GM12878 (cell line): ENCODE results near the gene CLEC14A. TPM values are rescaled to one million over a fixed set of nuclear protein-coding genes. Genes with fewer than 3 reads are reported as not detected.

Experiments
- ATAC-seq: fragments of 200-7000 bp; cut with Tn5 transposase; 3 replicates; pipeline ENCODE4 v1.9.1; 2020; ENCODE audit warnings: mild to moderate bottlenecking, moderate library complexity
- BruUV-seq: library from RNA; stranded (reverse); fragments of 400-500 nt; replicated peaks from 2 replicates; lab custom pipeline; 2021; lab: Mats Ljungman, UMichigan
- CTCF ChIA-PET: fragments of 300-600 bp; sonication (Branson Sonifier 250); formaldehyde crosslinking; extraction: SDS; loops from one replicate; lab custom pipeline; 2021; ENCODE audit warnings: inconsistent platforms; lab: Yijun Ruan, JAX
- POLR2A ChIA-PET: fragments of 350-600 bp; formaldehyde crosslinking; extraction: SDS; loops from one replicate; lab custom pipeline; 2021; ENCODE audit warnings: inconsistent platforms; lab: Charles Lee
- RAD21 ChIA-PET: fragments of 300-600 bp; sonication (Branson Sonifier 250); formaldehyde crosslinking; loops from one replicate; lab custom pipeline; 2023; ENCODE audit warnings: antibody characterized with exemption; ENCODE audit not compliant: unreplicated experiment; lab: Charles Lee
- SMC1A ChIA-PET: fragments of 300-600 bp; sonication (Branson Sonifier 250); formaldehyde crosslinking; loops from one replicate; lab custom pipeline; 2023; ENCODE audit not compliant: unreplicated experiment, uncharacterized antibody; lab: Charles Lee
- DNase-seq: peaks from one replicate; pipeline ENCODE4 v3.0.0-alpha.2; 2011; ENCODE audit warnings: low read depth, low spot score
- FAIRE-seq: peaks from 3 replicates; lab custom pipeline; 2011; peaks lifted over from hg19 to GRCh38; lab: Jason Lieb, UNC
- H2AFZ ChIP-seq: 2 replicates; pipeline ENCODE4 v1.6.0; 2011; ENCODE audit warnings: low read depth, low read length, control low read depth; ENCODE audit not compliant: control insufficient read depth
- H3K27ac ChIP-seq: 2 replicates; pipeline ENCODE4 v1.5.1; 2011; ENCODE audit warnings: control low read depth; ENCODE audit not compliant: control insufficient read depth, insufficient read depth
- H3K27me3 ChIP-seq, 2 experiments: replicated peaks in 1 of 2; 2 replicates each; pipeline versions ENCODE4 v1.6.0 to v1.6.1; 2011; ENCODE audit warnings: low read length in 1 of 2; ENCODE audit not compliant: control insufficient read depth in 2 of 2, insufficient read depth in 2 of 2
- H3K36me3 ChIP-seq, 2 experiments: 2 replicates each; pipeline ENCODE4 v1.5.1; 2011; ENCODE audit warnings: low read length in 1 of 2; ENCODE audit not compliant: control insufficient read depth in 2 of 2, insufficient read depth in 2 of 2
- H3K4me1 ChIP-seq: 2 replicates; pipeline ENCODE4 v1.6.1; 2011; ENCODE audit warnings: mild to moderate bottlenecking, low read length, moderate library complexity, mixed read lengths; ENCODE audit not compliant: control insufficient read depth, insufficient read depth
- H3K4me2 ChIP-seq: 2 replicates; pipeline ENCODE4 v1.6.0; 2011; ENCODE audit warnings: control low read depth; ENCODE audit not compliant: control insufficient read depth, insufficient read depth
- H3K4me3 ChIP-seq: fragments of 200-600 bp; sonication (generic); 2 replicates; pipeline ENCODE4 v1.5.1; 2016
- H3K79me2 ChIP-seq: 2 replicates; pipeline ENCODE4 v1.6.0; 2011; ENCODE audit warnings: low read length; ENCODE audit not compliant: control insufficient read depth, insufficient read depth
- H3K9ac ChIP-seq: 2 replicates; pipeline ENCODE4 v1.8.0; 2011; ENCODE audit warnings: low read length, control low read depth, mixed read lengths; ENCODE audit not compliant: control insufficient read depth, insufficient read depth
- H3K9me3 ChIP-seq: replicated peaks from 3 replicates; pipeline ENCODE4 v1.5.1; 2011; ENCODE audit warnings: mild to moderate bottlenecking, low read length; ENCODE audit not compliant: control insufficient read depth, insufficient read depth
- H4K20me1 ChIP-seq: 2 replicates; pipeline ENCODE4 v1.6.0; 2011; ENCODE audit not compliant: control insufficient read depth, insufficient read depth
- CBFB ChIP-seq: IDR thresholded peaks from 2 replicates; pipeline ENCODE4 v1.6.1; 2016; ENCODE audit warnings: antibody characterized with exemption, low read depth
- CHD1 ChIP-seq: IDR thresholded peaks from 2 replicates; pipeline ENCODE4 v1.6.1; 2012; ENCODE audit warnings: low read depth, low read length, improper control_type of control experiment
- FOXK2 ChIP-seq: fragments of 450-650 bp; IDR thresholded peaks from 2 replicates; pipeline ENCODE4 v1.6.1; 2017; ENCODE audit warnings: mild to moderate bottlenecking, moderate library complexity
- HCFC1 ChIP-seq: fragments of 150-350 bp; IDR thresholded peaks from 2 replicates; pipeline ENCODE4 v1.6.1; 2014; ENCODE audit warnings: low read length
- HDAC6 ChIP-seq: fragments of 200-600 bp; sonication (generic); IDR thresholded peaks from one replicate; pipeline ENCODE4 v1.8.0; 2017; ENCODE audit warnings: antibody characterized with exemption; ENCODE audit not compliant: unreplicated experiment
- MEF2A ChIP-seq: IDR thresholded peaks from 2 replicates; pipeline ENCODE4 v1.6.1; 2011; ENCODE audit warnings: low read depth, mild to moderate bottlenecking, low read length, moderate library complexity; ENCODE audit not compliant: insufficient read depth
- MXI1 ChIP-seq: fragments of 150-350 bp; IDR thresholded peaks from 2 replicates; pipeline ENCODE4 v1.6.1; 2011; ENCODE audit warnings: low read depth, mild to moderate bottlenecking, inconsistent platforms, low read length, improper control_type of control experiment
- NFXL1 ChIP-seq: fragments of 450-650 bp; IDR thresholded peaks from 2 replicates; pipeline ENCODE4 v1.6.1; 2017; ENCODE audit warnings: antibody characterized with exemption, mild to moderate bottlenecking, borderline replicate concordance
- RB1 ChIP-seq: fragments of 450-650 bp; formaldehyde crosslinking; IDR thresholded peaks from 2 replicates; pipeline ENCODE4 v1.6.1; 2017; ENCODE audit warnings: mild to moderate bottlenecking, borderline replicate concordance
- SRF ChIP-seq, 2 experiments: IDR thresholded peaks; 2 replicates each; pipeline ENCODE4 v1.6.1; 2011; ENCODE audit warnings: low read depth in 2 of 2, low read length in 2 of 2, mild to moderate bottlenecking in 1 of 2, moderate library complexity in 1 of 2
- TARDBP ChIP-seq: IDR thresholded peaks from 2 replicates; pipeline ENCODE4 v1.6.1; 2016; ENCODE audit warnings: borderline replicate concordance
- YY1 ChIP-seq: IDR thresholded peaks from 2 replicates; pipeline ENCODE4 v1.6.1; 2011; ENCODE audit warnings: low read depth, mild to moderate bottlenecking, low read length
- WGBS: methylation state at CpG from one replicate; pipeline ENCODE4 v1.1.6; 2016; ENCODE audit warnings: low lambda C conversion rate; ENCODE audit not compliant: insufficient replicate concordance, insufficient coverage; ENCODE audit errors: missing lambda C conversion rate; 5-methylcytosine and 5-hydroxymethylcytosine counted together
- in situ Hi-C: fragments of 300-500 bp; cut with MboI; formaldehyde crosslinking; loops from 9 replicates; pipeline ENCODE4 v1.14.3; 2018; ENCODE audit warnings: mixed read lengths
- intact Hi-C: fragments of 100-400 bp; cut with micrococcal nuclease; formaldehyde crosslinking; loops from one replicate; pipeline ENCODE4 v1.14.2; 2022; ENCODE audit not compliant: unreplicated experiment
- polyA plus RNA-seq, 11 experiments: library from polyadenylated mRNA; depleted of rRNA in 4 of 11; unstranded in 6 of 11; stranded (reverse) in 5 of 11; fragments of >200 nt; fragmentation: Nextera tagmentation in 4 of 11; fragmentation: Illumina TruSeq in 1 of 11; extraction: Ambion mirVana in 4 of 11; extraction: Trizol in 1 of 11; gene quantifications; 1 replicate in 1 of 11; 2 replicates in 10 of 11; pipeline versions ENCODE4 v1.2.1 to v1.2.3, GENCODE V29; 2011 to 2016; ENCODE audit warnings: inconsistent platforms in 2 of 11, missing spikeins in 2 of 11, low read depth in 1 of 11
- total RNA-seq, 4 experiments: library from RNA; depleted of rRNA in 3 of 4; stranded (reverse); fragments of >200 nt in 3 of 4; fragmentation: Illumina TruSeq in 1 of 4; extraction: Trizol in 1 of 4; gene quantifications; 2 replicates each; pipeline versions ENCODE4 v1.2.1 to v1.2.3, GENCODE V29; 2013 to 2021
- TF ChIP-seq, protein P1 (sequence below): IDR thresholded peaks from 2 replicates; pipeline ENCODE4 v1.6.1; 2012; ENCODE audit warnings: low read depth, low read length, improper control_type of control experiment
- TF ChIP-seq, protein P2 (sequence below): fragments of 450-650 bp; conservative IDR thresholded peaks from 2 replicates; pipeline ENCODE4 v1.6.1; 2017; ENCODE audit warnings: mild to moderate bottlenecking, moderate library complexity
- TF ChIP-seq, protein P3 (sequence below): fragments of 450-650 bp; IDR thresholded peaks from 2 replicates; pipeline ENCODE4 v1.6.1; 2017; ENCODE audit warnings: antibody characterized with exemption, mild to moderate bottlenecking, moderate library complexity

CLEC14A gene
- total and polyA plus RNA-seq, 10 of the 15 experiments (the other 5 are each of a cell fraction or from before 2014, with no cell fraction given), result not detected

DNA sequence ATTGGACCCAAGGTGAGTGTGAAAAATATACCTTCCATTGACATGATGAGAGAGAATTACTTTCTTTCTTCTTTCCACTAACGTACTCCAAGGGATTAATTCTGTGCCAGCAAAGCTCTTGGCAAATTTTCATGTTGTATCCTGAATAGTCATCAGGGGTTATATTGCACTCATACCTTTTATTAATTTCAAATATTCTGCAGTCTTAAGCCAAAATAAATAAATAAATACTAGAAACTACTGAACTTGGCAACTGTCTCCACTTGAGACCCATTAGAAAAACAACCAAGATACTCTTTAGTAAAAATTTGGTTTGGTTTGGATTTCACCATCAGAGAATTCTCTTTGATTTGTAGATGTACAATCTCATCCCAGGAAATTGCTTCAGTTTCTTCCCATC is 22.1 kb upstream of the CLEC14A start:
- Histone ChIP-seq H3K27ac (no peak overlapping the region), H3K27me3 (no peaks in the 10 kb centered on the region), H3K9me3 (no peaks in the 10 kb centered on the region), H3K4me2 (no peak overlapping the region), H3K36me3 (no peaks in the 10 kb centered on the region), H4K20me1 (no peaks in the 10 kb centered on the region), H3K79me2 (no peaks in the 10 kb centered on the region), H3K9ac (no peak overlapping the region), H3K4me1 (no peaks in the 10 kb centered on the region), H3K4me3 (no peak overlapping the region), H2AFZ (no peak overlapping the region)
- no TSS peak for BruUV-seq
- SMC1A ChIA-PET, result no interaction called here
- intact Hi-C loops (no loop called here), in situ Hi-C loops (no loop called here)
- ATAC-seq (no peak), FAIRE-seq (no peak), DNase-seq (no peak)
- WGBS, result 4% methylated on average over 1 of the region's 1 CpG
- POLR2A ChIA-PET, result no interaction called here
- RAD21 ChIA-PET, result no interaction called here
- CTCF ChIA-PET, result no interaction called here
- TF ChIP-seq CBFB (no peak), TARDBP (no peak), YY1 (no peak), MEF2A (no peak), SRF (IDR thresholded peaks at IDR 0.05; ENCODE audit: low read depth in 2 of 2, low read length in 2 of 2) (no peak), HDAC6 (no peak)

DNA sequence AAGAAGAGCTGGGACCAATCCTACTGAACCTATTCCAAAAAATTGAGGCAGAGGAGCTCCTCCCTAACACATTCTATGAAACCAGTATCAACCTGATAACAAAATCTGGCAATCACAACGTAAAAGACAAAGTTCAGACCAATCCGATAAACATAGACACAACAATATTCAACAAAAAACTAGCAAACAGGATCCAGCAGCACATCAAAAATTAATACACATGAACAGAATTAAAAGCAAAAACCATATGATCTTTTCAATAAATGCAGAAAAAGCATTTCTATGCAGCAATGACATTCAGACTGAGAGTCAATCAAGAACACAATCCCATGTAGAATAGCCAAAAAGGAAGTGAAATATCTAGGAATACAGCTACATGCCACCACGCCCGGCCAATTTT is 7.0 kb upstream of the CLEC14A start:
- ChIA-PET RAD21 (no interaction called here), SMC1A (no interaction called here), CTCF (no interaction called here), POLR2A (no interaction called here)
- Histone ChIP-seq H3K27ac (no peak overlapping the region), H2AFZ (no peak overlapping the region), H3K79me2 (no peaks in the 10 kb centered on the region), H4K20me1 (no peaks in the 10 kb centered on the region), H3K36me3 (no peaks in the 10 kb centered on the region), H3K27me3 (no peaks in the 10 kb centered on the region), H3K4me3 (no peak overlapping the region), H3K4me1 (no peaks in the 10 kb centered on the region), H3K9me3 (no peaks in the 10 kb centered on the region), H3K9ac (no peak overlapping the region), H3K4me2 (no peak overlapping the region)
- BruUV-seq, result no TSS peak
- DNase-seq, result no peak
- no peak for FAIRE-seq
- intact Hi-C loops, result no loop called here
- in situ Hi-C loops, result no loop called here
- WGBS, result 34% methylated on average over 4 of the region's 4 CpGs
- ATAC-seq, result no peak
- TF ChIP-seq, protein P1, sequence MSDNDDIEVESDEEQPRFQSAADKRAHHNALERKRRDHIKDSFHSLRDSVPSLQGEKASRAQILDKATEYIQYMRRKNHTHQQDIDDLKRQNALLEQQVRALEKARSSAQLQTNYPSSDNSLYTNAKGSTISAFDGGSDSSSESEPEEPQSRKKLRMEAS, result no peak
- TF ChIP-seq RB1, result no peak
- no peak for TF ChIP-seq NFXL1
- no peak for TF ChIP-seq FOXK2
- TF ChIP-seq HCFC1, result no peak
- TF ChIP-seq, protein P2, sequence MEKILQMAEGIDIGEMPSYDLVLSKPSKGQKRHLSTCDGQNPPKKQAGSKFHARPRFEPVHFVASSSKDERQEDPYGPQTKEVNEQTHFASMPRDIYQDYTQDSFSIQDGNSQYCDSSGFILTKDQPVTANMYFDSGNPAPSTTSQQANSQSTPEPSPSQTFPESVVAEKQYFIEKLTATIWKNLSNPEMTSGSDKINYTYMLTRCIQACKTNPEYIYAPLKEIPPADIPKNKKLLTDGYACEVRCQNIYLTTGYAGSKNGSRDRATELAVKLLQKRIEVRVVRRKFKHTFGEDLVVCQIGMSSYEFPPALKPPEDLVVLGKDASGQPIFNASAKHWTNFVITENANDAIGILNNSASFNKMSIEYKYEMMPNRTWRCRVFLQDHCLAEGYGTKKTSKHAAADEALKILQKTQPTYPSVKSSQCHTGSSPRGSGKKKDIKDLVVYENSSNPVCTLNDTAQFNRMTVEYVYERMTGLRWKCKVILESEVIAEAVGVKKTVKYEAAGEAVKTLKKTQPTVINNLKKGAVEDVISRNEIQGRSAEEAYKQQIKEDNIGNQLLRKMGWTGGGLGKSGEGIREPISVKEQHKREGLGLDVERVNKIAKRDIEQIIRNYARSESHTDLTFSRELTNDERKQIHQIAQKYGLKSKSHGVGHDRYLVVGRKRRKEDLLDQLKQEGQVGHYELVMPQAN, result no peak
- TF ChIP-seq, protein P3, sequence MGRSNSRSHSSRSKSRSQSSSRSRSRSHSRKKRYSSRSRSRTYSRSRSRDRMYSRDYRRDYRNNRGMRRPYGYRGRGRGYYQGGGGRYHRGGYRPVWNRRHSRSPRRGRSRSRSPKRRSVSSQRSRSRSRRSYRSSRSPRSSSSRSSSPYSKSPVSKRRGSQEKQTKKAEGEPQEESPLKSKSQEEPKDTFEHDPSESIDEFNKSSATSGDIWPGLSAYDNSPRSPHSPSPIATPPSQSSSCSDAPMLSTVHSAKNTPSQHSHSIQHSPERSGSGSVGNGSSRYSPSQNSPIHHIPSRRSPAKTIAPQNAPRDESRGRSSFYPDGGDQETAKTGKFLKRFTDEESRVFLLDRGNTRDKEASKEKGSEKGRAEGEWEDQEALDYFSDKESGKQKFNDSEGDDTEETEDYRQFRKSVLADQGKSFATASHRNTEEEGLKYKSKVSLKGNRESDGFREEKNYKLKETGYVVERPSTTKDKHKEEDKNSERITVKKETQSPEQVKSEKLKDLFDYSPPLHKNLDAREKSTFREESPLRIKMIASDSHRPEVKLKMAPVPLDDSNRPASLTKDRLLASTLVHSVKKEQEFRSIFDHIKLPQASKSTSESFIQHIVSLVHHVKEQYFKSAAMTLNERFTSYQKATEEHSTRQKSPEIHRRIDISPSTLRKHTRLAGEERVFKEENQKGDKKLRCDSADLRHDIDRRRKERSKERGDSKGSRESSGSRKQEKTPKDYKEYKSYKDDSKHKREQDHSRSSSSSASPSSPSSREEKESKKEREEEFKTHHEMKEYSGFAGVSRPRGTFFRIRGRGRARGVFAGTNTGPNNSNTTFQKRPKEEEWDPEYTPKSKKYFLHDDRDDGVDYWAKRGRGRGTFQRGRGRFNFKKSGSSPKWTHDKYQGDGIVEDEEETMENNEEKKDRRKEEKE, result no peak
- no peak for TF ChIP-seq MXI1
- no peak for TF ChIP-seq CHD1
